ENCODE results near the gene RACGAP1. TPM values are rescaled to one million over a fixed set of nuclear protein-coding genes. Genes with fewer than 3 reads are reported as not detected.

Gene RACGAP1
- total RNA-seq, 2 donors from 2014 or later = 2.6 to 3.3 TPM

GRCh38 chr12:49982246-49983087 lies 42.8 kb downstream of the RACGAP1 start:
- no peak overlapping the region for H3K4me3 ChIP-seq

DNA sequence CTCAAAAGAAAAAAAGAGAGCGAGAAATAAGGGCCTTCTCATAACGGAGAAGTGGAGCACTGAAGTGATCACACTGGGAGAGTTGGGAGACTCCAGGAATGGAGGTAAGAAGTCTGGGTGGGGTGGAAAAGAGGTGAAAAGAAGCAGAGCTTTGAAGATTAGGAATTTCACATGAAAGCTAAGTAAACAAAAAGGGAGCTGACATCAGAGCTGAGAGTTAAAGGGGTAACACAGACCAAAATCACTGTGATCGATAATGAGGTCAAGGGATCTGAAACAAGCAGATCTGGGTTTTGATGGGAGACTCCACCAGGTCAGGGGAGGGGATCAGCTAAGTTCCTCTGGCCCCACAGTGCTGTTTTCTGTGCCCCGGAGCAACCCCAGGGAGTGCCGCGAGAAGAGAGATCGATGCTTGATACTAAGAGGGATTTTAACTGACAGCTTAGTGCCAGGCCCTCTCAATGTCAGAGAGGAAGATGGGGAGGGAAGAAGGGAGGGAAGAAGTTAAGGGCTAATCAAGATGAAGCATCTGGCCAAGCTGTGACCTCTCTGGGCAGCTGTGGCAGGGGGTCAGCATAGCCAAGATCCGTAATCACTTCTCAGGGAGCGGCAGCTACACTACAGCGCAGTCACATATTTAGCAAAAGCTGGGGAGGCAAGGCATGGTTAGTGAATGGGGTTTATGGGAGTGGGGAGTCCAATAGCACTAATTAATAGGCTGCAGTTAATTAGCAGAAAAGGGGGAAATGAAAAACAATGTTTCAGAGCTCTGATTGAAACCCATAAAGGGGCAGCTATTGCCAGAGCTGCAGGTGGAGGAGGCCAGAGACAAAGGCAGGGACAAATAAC lies 44.6 kb downstream of the RACGAP1 start:
- TF ChIP-seq CTCF (IDR thresholded peaks at IDR 0.05) = no peak
- no peak overlapping the region for H3K27ac ChIP-seq

More at GRCh38 chr12:49982246-49983087, 42.8 kb downstream of the RACGAP1 start:
- TF ChIP-seq CTCF (IDR thresholded peaks at IDR 0.05) = no peak
- H3K9me3 ChIP-seq = no peaks in the 10 kb centered on the region
- no peak for DNase-seq (ENCODE audit: low spot score)
- H3K27ac ChIP-seq = no peak overlapping the region
- no peaks in the 10 kb centered on the region for H3K27me3 ChIP-seq
- H3K36me3 ChIP-seq = no peaks in the 10 kb centered on the region
- peaks cover 0 to 6% of the 10 kb centered on the region in 2 donors for H3K4me1 ChIP-seq

GRCh38 chr12:49979791-49980190 lies 45.5 kb downstream of the RACGAP1 start:
- Histone ChIP-seq H3K27me3 (no peaks in the 10 kb centered on the region), H3K4me1 (peaks cover 0 to 14% of the 10 kb centered on the region in 2 donors), H3K27ac (no peak overlapping the region), H3K4me3 (no peak overlapping the region), H3K9me3 (no peaks in the 10 kb centered on the region), H3K36me3 (no peaks in the 10 kb centered on the region)
- DNase-seq (ENCODE audit: low spot score) = no peak
- no peak for TF ChIP-seq CTCF (IDR thresholded peaks at IDR 0.05)

More for the DNA sequence above, 44.6 kb downstream of the RACGAP1 start:
- Histone ChIP-seq H3K36me3 (no peaks in the 10 kb centered on the region), H3K4me1 (peaks cover 0 to 6% of the 10 kb centered on the region in 2 donors), H3K27me3 (no peaks in the 10 kb centered on the region), H3K4me3 (no peak overlapping the region), H3K9me3 (no peaks in the 10 kb centered on the region)
- DNase-seq (ENCODE audit: low spot score) = no peak

DNA sequence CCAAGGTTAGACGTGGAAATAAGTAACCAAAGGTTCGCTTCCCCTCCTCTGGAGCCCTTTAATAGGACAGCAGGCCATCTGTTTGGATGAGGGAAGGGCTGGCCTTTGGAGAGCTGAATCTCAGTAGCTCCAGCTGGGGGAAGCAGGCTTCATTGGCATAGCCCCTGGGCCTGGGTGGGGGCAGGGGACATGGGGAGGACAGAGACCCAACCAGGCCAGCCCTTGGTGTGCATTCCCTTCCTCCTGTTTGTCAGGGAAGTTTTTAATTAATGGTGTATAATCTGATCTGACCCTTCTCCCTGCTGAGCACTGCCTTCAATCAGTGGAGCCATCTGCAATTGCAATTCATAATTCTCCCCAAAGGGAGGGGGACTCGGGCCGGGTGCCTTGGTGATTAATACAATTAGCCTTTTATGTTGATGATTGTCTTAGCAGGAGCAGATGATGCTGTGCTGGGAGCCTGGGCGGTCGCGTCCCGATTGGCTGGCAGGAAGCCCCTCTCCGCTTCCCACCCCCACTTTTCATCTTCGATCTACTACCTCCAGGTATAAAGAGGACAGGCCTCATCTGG lies 46.2 kb downstream of the RACGAP1 start:
- Histone ChIP-seq H3K27me3 (no peaks in the 10 kb centered on the region), H3K4me1 (peaks cover 0 to 21% of the 10 kb centered on the region in 2 donors), H3K4me3 (no peak overlapping the region), H3K36me3 (no peaks in the 10 kb centered on the region), H3K9me3 (no peaks in the 10 kb centered on the region), H3K27ac (no peak overlapping the region)
- no peak for TF ChIP-seq CTCF (IDR thresholded peaks at IDR 0.05)
- DNase-seq (ENCODE audit: low spot score) = no peak

GRCh38 chr12:49978125-49978524 lies 47.2 kb downstream of the RACGAP1 start:
- no peak overlapping the region for H3K27ac ChIP-seq
- H3K4me3 ChIP-seq = no peak overlapping the region
- no peaks in the 10 kb centered on the region for H3K27me3 ChIP-seq
- no peak for TF ChIP-seq CTCF (IDR thresholded peaks at IDR 0.05)
- no peak for DNase-seq (ENCODE audit: low spot score)
- H3K36me3 ChIP-seq = no peaks in the 10 kb centered on the region
- H3K9me3 ChIP-seq = no peaks in the 10 kb centered on the region
- H3K4me1 ChIP-seq = peaks cover 0 to 18% of the 10 kb centered on the region in 2 donors
